Measurements from ENCODE around the gene CCDC183.

GRCh38 chr9:136845465-136846260, 49.5 kb downstream of the CCDC183 start:
- TF ChIP-seq, protein P1, sequence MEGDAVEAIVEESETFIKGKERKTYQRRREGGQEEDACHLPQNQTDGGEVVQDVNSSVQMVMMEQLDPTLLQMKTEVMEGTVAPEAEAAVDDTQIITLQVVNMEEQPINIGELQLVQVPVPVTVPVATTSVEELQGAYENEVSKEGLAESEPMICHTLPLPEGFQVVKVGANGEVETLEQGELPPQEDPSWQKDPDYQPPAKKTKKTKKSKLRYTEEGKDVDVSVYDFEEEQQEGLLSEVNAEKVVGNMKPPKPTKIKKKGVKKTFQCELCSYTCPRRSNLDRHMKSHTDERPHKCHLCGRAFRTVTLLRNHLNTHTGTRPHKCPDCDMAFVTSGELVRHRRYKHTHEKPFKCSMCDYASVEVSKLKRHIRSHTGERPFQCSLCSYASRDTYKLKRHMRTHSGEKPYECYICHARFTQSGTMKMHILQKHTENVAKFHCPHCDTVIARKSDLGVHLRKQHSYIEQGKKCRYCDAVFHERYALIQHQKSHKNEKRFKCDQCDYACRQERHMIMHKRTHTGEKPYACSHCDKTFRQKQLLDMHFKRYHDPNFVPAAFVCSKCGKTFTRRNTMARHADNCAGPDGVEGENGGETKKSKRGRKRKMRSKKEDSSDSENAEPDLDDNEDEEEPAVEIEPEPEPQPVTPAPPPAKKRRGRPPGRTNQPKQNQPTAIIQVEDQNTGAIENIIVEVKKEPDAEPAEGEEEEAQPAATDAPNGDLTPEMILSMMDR (IDR thresholded peaks at IDR 0.05; ENCODE audit: low read depth, low read length, poor library complexity, severe bottlenecking): no peak
- TF ChIP-seq EZH2phosphoT487 (IDR thresholded peaks at IDR 0.05; ENCODE audit: borderline replicate concordance, low read length): no peak

Measured in DOHH2 (cell line).